H1 (cell line): ENCODE results near the gene ABCC4. TPM values are rescaled to one million over a fixed set of nuclear protein-coding genes. Genes with fewer than 3 reads are reported as not detected.

ENCODE experiments used
- CTCF ChIA-PET: fragments of 300-600 bp; sonication (Branson Sonifier 250); formaldehyde crosslinking; loops from one replicate; lab custom pipeline; 2021; ENCODE audit not compliant: partially characterized antibody; lab: Charles Lee
- POLR2A ChIA-PET: fragments of 300-600 bp; sonication (Branson Sonifier 250); formaldehyde crosslinking; loops from one replicate; lab custom pipeline; 2021; ENCODE audit warnings: inconsistent platforms; ENCODE audit not compliant: partially characterized antibody; lab: Charles Lee
- DNase-seq, 2 experiments: peaks; one replicate each; pipeline versions ENCODE4 v3.0.0 to v3.0.0-alpha.2; 2010 to 2022; ENCODE audit warnings: low spot score in 2 of 2, low read depth in 1 of 2, mixed read lengths in 1 of 2
- FAIRE-seq: peaks from 2 replicates; lab custom pipeline; 2011; peaks lifted over from hg19 to GRCh38; lab: Jason Lieb, UNC
- H2AFZ ChIP-seq: 2 replicates; pipeline ENCODE4 v1.8.1; 2012; ENCODE audit warnings: low read length, inconsistent platforms
- H2AK5ac ChIP-seq: 2 replicates; pipeline ENCODE4 v1.6.1; 2013; ENCODE audit warnings: low read depth, low read length
- H2BK120ac ChIP-seq: replicated peaks from 2 replicates; pipeline ENCODE3; 2013; ENCODE audit warnings: low read depth, low read length, inconsistent platforms
- H2BK12ac ChIP-seq: 2 replicates; pipeline ENCODE4 v1.6.1; 2013; ENCODE audit warnings: low read depth, low read length
- H2BK15ac ChIP-seq: 2 replicates; pipeline ENCODE4 v1.6.1; 2013; ENCODE audit warnings: low read length
- H2BK20ac ChIP-seq: 2 replicates; pipeline ENCODE4 v1.6.1; 2013; ENCODE audit warnings: low read length
- H2BK5ac ChIP-seq: 2 replicates; pipeline ENCODE4 v1.6.1; 2013; ENCODE audit warnings: low read depth, low read length
- H3K14ac ChIP-seq: 2 replicates; pipeline ENCODE4 v1.6.1; 2013; ENCODE audit warnings: inconsistent platforms; ENCODE audit not compliant: insufficient read length
- H3K18ac ChIP-seq: 2 replicates; pipeline ENCODE4 v1.6.1; 2013; ENCODE audit warnings: low read length; ENCODE audit errors: extremely low read depth
- H3K23ac ChIP-seq: 2 replicates; pipeline ENCODE4 v1.6.1; 2013; ENCODE audit warnings: inconsistent platforms; ENCODE audit not compliant: insufficient read length
- H3K23me2 ChIP-seq: 2 replicates; pipeline ENCODE4 v1.6.1; 2013; ENCODE audit warnings: low read depth, low read length
- H3K27ac ChIP-seq: 2 replicates; pipeline ENCODE4 v1.6.1; 2011; ENCODE audit warnings: low read depth, low read length, inconsistent platforms
- H3K27me3 ChIP-seq, 4 experiments: replicated peaks in 1 of 4; 1 replicate in 1 of 4; 2 replicates in 3 of 4; pipeline versions ENCODE4 v1.6.1 to v1.8.1; 2011 to 2013; ENCODE audit warnings: low read length in 3 of 4, mild to moderate bottlenecking in 3 of 4, inconsistent platforms in 2 of 4, mixed read lengths in 2 of 4, moderate library complexity in 1 of 4; ENCODE audit not compliant: control insufficient read depth in 3 of 4, insufficient read depth in 3 of 4; ENCODE audit errors: extremely low read depth in 1 of 4
- H3K36me3 ChIP-seq, 4 experiments: 2 replicates each; pipeline versions ENCODE4 v1.6.1 to v1.8.1; 2011 to 2013; ENCODE audit warnings: mild to moderate bottlenecking in 4 of 4, low read length in 3 of 4, moderate library complexity in 2 of 4, control low read depth in 1 of 4, inconsistent platforms in 1 of 4; ENCODE audit not compliant: insufficient read depth in 4 of 4, control insufficient read depth in 2 of 4
- H3K4ac ChIP-seq: replicated peaks from 2 replicates; pipeline ENCODE3; 2013; ENCODE audit warnings: low read length, low read depth, mixed read lengths, inconsistent platforms; ENCODE audit not compliant: insufficient read length
- H3K4me1 ChIP-seq, 4 experiments: replicated peaks in 1 of 4; 1 replicate in 1 of 4; 2 replicates in 3 of 4; pipeline versions ENCODE4 v1.6.1 to v1.8.1; 2011 to 2013; ENCODE audit warnings: low read length in 3 of 4, inconsistent platforms in 2 of 4, mixed read lengths in 1 of 4; ENCODE audit not compliant: insufficient read depth in 4 of 4, control insufficient read depth in 3 of 4
- H3K4me2 ChIP-seq, 2 experiments: 2 replicates each; pipeline versions ENCODE4 v1.6.1 to v1.8.1; 2011 to 2013; ENCODE audit warnings: low read depth in 2 of 2, low read length in 2 of 2, control low read depth in 1 of 2, inconsistent platforms in 1 of 2, mild to moderate bottlenecking in 1 of 2; ENCODE audit not compliant: insufficient read depth in 1 of 2
- H3K4me3 ChIP-seq, 4 experiments: fragments of 200-600, 300-600 bp in 1 of 4; sonication (generic), shearing (Covaris generic), sonication (Bioruptor Twin) in 1 of 4; 2 replicates each; pipeline versions ENCODE4 v1.5.1 to v1.8.1; 2011 to 2016; ENCODE audit warnings: low read length in 4 of 4, low read depth in 3 of 4, control low read depth in 2 of 4, inconsistent platforms in 2 of 4, mild to moderate bottlenecking in 2 of 4, mixed read lengths in 1 of 4, moderate library complexity in 1 of 4; ENCODE audit not compliant: insufficient read depth in 2 of 4; ENCODE audit errors: extremely low read depth in 1 of 4
- H3K56ac ChIP-seq: replicated peaks from 2 replicates; pipeline ENCODE3; 2013; ENCODE audit warnings: low read depth, mild to moderate bottlenecking, mixed read lengths, low read length, inconsistent platforms; ENCODE audit not compliant: insufficient read length
- H3K79me1 ChIP-seq: 2 replicates; pipeline ENCODE4 v1.6.1; 2013; ENCODE audit warnings: low read depth, low read length, control low read depth
- H3K79me2 ChIP-seq, 2 experiments: 2 replicates each; pipeline versions ENCODE4 v1.6.1 to v1.8.1; 2012 to 2013; ENCODE audit warnings: low read length in 2 of 2, mild to moderate bottlenecking in 2 of 2, inconsistent platforms in 1 of 2; ENCODE audit not compliant: insufficient read depth in 2 of 2, control insufficient read depth in 1 of 2
- H3K9ac ChIP-seq, 4 experiments: replicated peaks in 1 of 4; 1 replicate in 1 of 4; 2 replicates in 3 of 4; pipeline versions ENCODE4 v1.6.1 to v1.8.1; 2011 to 2013; ENCODE audit warnings: low read depth in 3 of 4, low read length in 3 of 4, control low read depth in 2 of 4, mild to moderate bottlenecking in 2 of 4, moderate library complexity in 2 of 4, inconsistent platforms in 1 of 4; ENCODE audit errors: extremely low read depth in 1 of 4
- H3K9me3 ChIP-seq, 2 experiments: 2 replicates each; pipeline versions ENCODE4 v1.6.1 to v1.8.1; 2012 to 2013; ENCODE audit warnings: mild to moderate bottlenecking in 2 of 2, moderate library complexity in 2 of 2, control low read depth in 1 of 2, inconsistent platforms in 1 of 2, low read depth in 1 of 2, low read length in 1 of 2, mixed read lengths in 1 of 2; ENCODE audit not compliant: insufficient read depth in 2 of 2
- H4K20me1 ChIP-seq, 2 experiments: replicated peaks in 1 of 2; 2 replicates each; pipeline versions ENCODE3 to v1.8.1; 2011 to 2013; ENCODE audit warnings: inconsistent platforms in 2 of 2, low read length in 2 of 2, mild to moderate bottlenecking in 1 of 2; ENCODE audit not compliant: insufficient read depth in 2 of 2, control insufficient read depth in 1 of 2
- H4K5ac ChIP-seq: 2 replicates; pipeline ENCODE4 v1.6.1; 2013; ENCODE audit warnings: low read length, low read depth, mixed read lengths, inconsistent platforms; ENCODE audit not compliant: insufficient read length
- H4K8ac ChIP-seq: 2 replicates; pipeline ENCODE4 v1.8.0; 2013; ENCODE audit warnings: mild to moderate bottlenecking, moderate library complexity, low read length, inconsistent platforms; ENCODE audit not compliant: insufficient read depth; ENCODE audit errors: extremely low read depth
- H4K91ac ChIP-seq: replicated peaks from 2 replicates; pipeline ENCODE3; 2013; ENCODE audit warnings: low read length, mixed read lengths, inconsistent platforms; ENCODE audit not compliant: insufficient read length
- ASH2L ChIP-seq: fragments of 200-600, 300-600 bp; sonication (generic); IDR thresholded peaks from one replicate; pipeline ENCODE4 v1.7.1; 2017; ENCODE audit warnings: low read length
- POLR2AphosphoS5 ChIP-seq: IDR thresholded peaks from 2 replicates; pipeline ENCODE4 v1.6.1; 2011; ENCODE audit warnings: low read depth, low read length
- SAP30 ChIP-seq: fragments of 300-600 bp; sonication (generic); IDR thresholded peaks from 2 replicates; pipeline ENCODE4 v1.7.1; 2012; ENCODE audit warnings: low read length, moderate library complexity, mild to moderate bottlenecking, inconsistent platforms; ENCODE audit not compliant: insufficient read depth, insufficient replicate concordance
- SP4 ChIP-seq: IDR thresholded peaks from 2 replicates; pipeline ENCODE4 v1.6.1; 2012; ENCODE audit warnings: low read length, inconsistent platforms
- WGBS, 2 experiments: shearing (Covaris generic) in 1 of 2; methylation state at CpG; one replicate each; pipeline versions ENCODE4 v1.1.6 to v1.1.7; 2013 to 2015; ENCODE audit warnings: low lambda C conversion rate in 2 of 2, mixed read lengths in 2 of 2, inconsistent platforms in 1 of 2, low coverage in 1 of 2, missing lambda C conversion rate in 1 of 2; ENCODE audit not compliant: insufficient replicate concordance in 2 of 2, insufficient coverage in 1 of 2, insufficient read length in 1 of 2; ENCODE audit errors: extremely low coverage in 1 of 2, missing lambda C conversion rate in 1 of 2; 5-methylcytosine and 5-hydroxymethylcytosine counted together
- polyA plus RNA-seq, 7 experiments: library from polyadenylated mRNA; depleted of rRNA in 3 of 7; stranded (reverse) in 5 of 7; unstranded in 2 of 7; fragments of >200 nt in 5 of 7; fragments of 200-250 nt in 2 of 7; gene quantifications; 1 replicate in 5 of 7; 2 replicates in 1 of 7; 4 replicates in 1 of 7; pipeline versions ENCODE4 v1.2.1 to v1.2.3, GENCODE V29; 2011 to 2013; ENCODE audit warnings: missing spikeins in 2 of 7, mixed read lengths in 2 of 7
- total RNA-seq: library from RNA; stranded (reverse); fragmentation: NEBNext Ultra II Directional; extraction: Animal tissue kit (Norgen Biotek cat#: 25700); gene quantifications from 2 replicates; pipeline ENCODE4 v1.2.1, GENCODE V29; 2021

Gene ABCC4
- total and polyA plus RNA-seq, 2 of the 8 experiments (the other 6 are each of a cell fraction or from before 2014, with no cell fraction given) = 4.0 to 14.1 TPM

DNA sequence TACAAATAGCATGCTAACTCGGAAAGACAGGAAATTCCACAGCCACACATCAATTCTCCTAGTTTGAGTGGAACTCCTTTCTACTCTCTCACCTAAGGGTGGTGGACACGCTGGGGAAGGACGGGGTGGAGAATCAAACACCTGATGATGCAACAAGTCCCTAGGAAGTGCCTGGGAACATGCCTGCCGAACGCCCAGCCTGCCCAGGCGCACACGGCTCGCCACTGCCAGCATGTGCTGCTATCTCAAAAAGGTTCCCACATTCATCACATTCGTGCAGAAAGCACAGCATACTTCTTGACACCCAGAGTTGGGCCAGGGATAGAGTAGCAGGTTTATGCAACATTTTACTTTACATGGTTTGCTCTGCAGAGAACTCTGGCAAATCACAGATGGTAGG lies 164.6 kb downstream of the ABCC4 start:
- H3K9ac ChIP-seq = no peak overlapping the region

More for the DNA sequence above, 164.6 kb downstream of the ABCC4 start:
- Histone ChIP-seq H4K5ac (no peak overlapping the region), H2BK12ac (peak overlapping the region; percentile 42; the same call in 1 of the 2 replicates), H3K27me3 (no peaks in the 10 kb centered on the region)
- CTCF ChIA-PET = no interaction called here
- no peak for FAIRE-seq
- WGBS, 2 experiments = 97% methylated on average over 9 of the region's 9 CpGs; no CpG with 5 or more reads in 1 of the 2 experiments
- TF ChIP-seq POLR2AphosphoS5 (no peak), ASH2L (no peak), SAP30 (no peak), SP4 (no peak)
- TF ChIP-seq, all 59 proteins: peak for 0
- H3K4me1 ChIP-seq = no peaks in the 10 kb centered on the region; a peak in 1 of 7 replicates
- H3K79me2 ChIP-seq = no peaks in the 10 kb centered on the region
- H3K14ac ChIP-seq = no peak overlapping the region
- no peak overlapping the region for H2BK120ac ChIP-seq
- no peak for DNase-seq
- no peak overlapping the region for H2BK5ac ChIP-seq
- no peak overlapping the region for H3K18ac ChIP-seq
- H2AK5ac ChIP-seq = no peak overlapping the region
- no peaks in the 10 kb centered on the region for H3K23me2 ChIP-seq
- no peak overlapping the region for H2BK20ac ChIP-seq
- no peak overlapping the region for H2BK15ac ChIP-seq
- H3K36me3 ChIP-seq = no peaks in the 10 kb centered on the region
- no peak overlapping the region for H3K4ac ChIP-seq
- no peak overlapping the region for H2AFZ ChIP-seq
- no peaks in the 10 kb centered on the region for H4K20me1 ChIP-seq
- POLR2A ChIA-PET = no interaction called here
- no peak overlapping the region for H3K27ac ChIP-seq
- no peaks in the 10 kb centered on the region for H3K9me3 ChIP-seq
- H3K4me3 ChIP-seq = no peak overlapping the region
- H3K56ac ChIP-seq = no peak overlapping the region
- H3K79me1 ChIP-seq = no peaks in the 10 kb centered on the region
- H3K23ac ChIP-seq = no peak overlapping the region
- no peak overlapping the region for H3K4me2 ChIP-seq
- H4K8ac ChIP-seq = no peak overlapping the region; the same call in 1 of the 2 replicates
- H4K91ac ChIP-seq = no peak overlapping the region
